ENCODE data around the gene LIN54. TPM values are rescaled to one million over a fixed set of nuclear protein-coding genes. Genes with fewer than 3 reads are reported as not detected.
"Not testable (repeated sequence)": the region's sequence is repeated elsewhere in the genome, so short reads cannot be mapped to it uniquely, and the experiment has no call there.

LIN54 gene
- total RNA-seq, 1 experiment from 2014 or later = 14.5 TPM

DNA sequence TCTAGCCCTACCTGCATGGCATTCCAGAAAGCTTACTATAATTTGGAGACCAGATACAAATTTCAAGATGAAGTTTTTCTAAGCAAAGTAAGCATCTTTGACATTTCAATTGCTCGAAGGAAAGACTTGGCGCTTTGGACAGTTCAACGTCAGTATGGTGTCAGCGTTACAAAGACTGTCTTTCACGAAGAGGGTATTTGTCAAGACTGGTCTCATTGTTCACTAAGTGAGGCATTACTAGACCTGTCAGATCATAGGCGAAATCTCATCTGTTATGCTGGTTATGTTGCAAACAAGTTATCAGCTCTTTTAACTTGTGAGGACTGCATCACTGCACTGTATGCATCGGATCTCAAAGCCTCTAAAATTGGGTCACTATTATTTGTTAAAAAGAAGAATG, 92.5 kb downstream of the LIN54 start:
- Histone ChIP-seq H3K27me3 (ENCODE audit: control insufficient read depth, insufficient read depth, low read length) (no peaks in the 10 kb centered on the region), H3K4me1 (ENCODE audit: control insufficient read depth, insufficient read depth, low read length) (no peaks in the 10 kb centered on the region), H3K4me3 (ENCODE audit: low read depth in 2 of 2, low read length in 2 of 2) (no peak overlapping the region), H3K9me3 (ENCODE audit: control insufficient read depth, insufficient read depth, low read depth, low read length) (no peaks in the 10 kb centered on the region), H3K27ac (ENCODE audit: low read length) (no peak overlapping the region), H3K36me3 (ENCODE audit: control insufficient read depth, insufficient read depth, low read length) (no peaks in the 10 kb centered on the region)
- in situ Hi-C loops (cut with HindIII; ENCODE audit: low pct_unique_long_range_greater_than_20kb, low sequenced_read_pairs) = no loop called here
- CTCF ChIA-PET = no interaction called here
- no TSS peak for BruUV-seq (replicated peaks)
- ATAC-seq (no peak), DNase-seq (ENCODE audit: low read depth, low spot score) (no peak)
- TF ChIP-seq SIN3A (IDR thresholded peaks at IDR 0.05; ENCODE audit: borderline replicate concordance, insufficient read depth, low read depth, low read length) (no peak), POLR2AphosphoS5 (IDR thresholded peaks at IDR 0.05; ENCODE audit: low read depth, low read length) (no peak), CTCF (IDR thresholded peaks at IDR 0.05) (no peak), TCF7L2 (IDR thresholded peaks at IDR 0.05; ENCODE audit: low read depth, low read length) (no peak), REST (IDR thresholded peaks at IDR 0.05; ENCODE audit: insufficient read depth in 1 of 2, low read depth in 2 of 2, low read length in 1 of 2) (no peak)
- intact Hi-C loops (cut with micrococcal nuclease; ENCODE audit: unreplicated experiment) = no loop called here
- POLR2A ChIA-PET = no interaction called here

- DNase-seq (ENCODE audit: low read depth, low spot score); H3K4me3 ChIP-seq (ENCODE audit: low read depth in 2 of 2, low read length in 2 of 2); POLR2A ChIA-PET; in situ Hi-C loops (cut with HindIII; ENCODE audit: low pct_unique_long_range_greater_than_20kb, low sequenced_read_pairs); ATAC-seq; BruUV-seq (replicated peaks); H3K9me3 ChIP-seq (ENCODE audit: control insufficient read depth, insufficient read depth, low read depth, low read length); H3K4me1 ChIP-seq (ENCODE audit: control insufficient read depth, insufficient read depth, low read length); H3K27me3 ChIP-seq (ENCODE audit: control insufficient read depth, insufficient read depth, low read length); intact Hi-C loops (cut with micrococcal nuclease; ENCODE audit: unreplicated experiment); H3K27ac ChIP-seq (ENCODE audit: low read length); CTCF ChIA-PET; H3K36me3 ChIP-seq (ENCODE audit: control insufficient read depth, insufficient read depth, low read length): not testable (repeated sequence)
Measured at GRCh38 chr4:82913968-82914367, 96.7 kb downstream of the LIN54 start.

DNA sequence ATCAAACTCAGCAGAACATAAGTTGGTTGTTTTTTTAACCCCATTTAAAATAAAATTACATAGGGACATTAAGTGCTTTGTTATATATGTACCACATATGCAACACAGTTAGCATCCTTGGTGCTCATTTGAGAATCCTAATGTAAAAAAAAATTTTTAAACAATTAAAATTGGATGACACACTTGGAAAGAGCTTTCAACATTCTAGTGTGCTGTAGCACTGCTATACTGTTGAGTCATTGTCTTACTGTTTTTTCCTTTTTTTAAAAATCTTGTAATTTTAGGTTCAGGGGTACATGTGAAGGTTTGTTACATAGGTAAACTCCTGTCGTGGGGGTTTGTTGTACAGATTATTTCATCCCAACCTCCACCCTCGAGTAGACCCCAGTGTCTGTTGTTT, 97.3 kb downstream of the LIN54 start:
- DNase-seq (ENCODE audit: low read depth, low spot score) = no peak
- POLR2A ChIA-PET = no interaction called here
- CTCF ChIA-PET = no interaction called here

More for the DNA sequence above, 97.3 kb downstream of the LIN54 start:
- intact Hi-C loops (cut with micrococcal nuclease; ENCODE audit: unreplicated experiment) (no loop called here), in situ Hi-C loops (cut with HindIII; ENCODE audit: low pct_unique_long_range_greater_than_20kb, low sequenced_read_pairs) (no loop called here)
- no peak for ATAC-seq
- H3K4me1 ChIP-seq (ENCODE audit: control insufficient read depth, insufficient read depth, low read length) = no peaks in the 10 kb centered on the region
- no peaks in the 10 kb centered on the region for H3K36me3 ChIP-seq (ENCODE audit: control insufficient read depth, insufficient read depth, low read length)
- no TSS peak for BruUV-seq (replicated peaks)
- no peak overlapping the region for H3K27ac ChIP-seq (ENCODE audit: low read length)
- no peaks in the 10 kb centered on the region for H3K9me3 ChIP-seq (ENCODE audit: control insufficient read depth, insufficient read depth, low read depth, low read length)
- H3K27me3 ChIP-seq (ENCODE audit: control insufficient read depth, insufficient read depth, low read length) = no peaks in the 10 kb centered on the region
- H3K4me3 ChIP-seq (ENCODE audit: low read depth in 2 of 2, low read length in 2 of 2) = no peak overlapping the region
- TF ChIP-seq REST (IDR thresholded peaks at IDR 0.05; ENCODE audit: insufficient read depth in 1 of 2, low read depth in 2 of 2, low read length in 1 of 2) (no peak), POLR2AphosphoS5 (IDR thresholded peaks at IDR 0.05; ENCODE audit: low read depth, low read length) (no peak), TCF7L2 (IDR thresholded peaks at IDR 0.05; ENCODE audit: low read depth, low read length) (no peak), CTCF (IDR thresholded peaks at IDR 0.05) (no peak), SIN3A (IDR thresholded peaks at IDR 0.05; ENCODE audit: borderline replicate concordance, insufficient read depth, low read depth, low read length) (no peak)
